Prostate gland (tissue), 2 donors: ENCODE data around the gene TPRN.

Experiments
- CTCF ChIP-seq, 4 experiments: fragments of 200-600 bp in 2 of 4; fragments of 450-650 bp in 2 of 4; sonication (generic) in 2 of 4; IDR thresholded peaks; 1 replicate in 3 of 4; 2 replicates in 1 of 4; pipeline ENCODE4 v1.5.1; 2016 to 2019; ENCODE audit warnings: antibody characterized with exemption in 4 of 4, mild to moderate bottlenecking in 2 of 4, moderate library complexity in 2 of 4
- POLR2AphosphoS5 ChIP-seq: sonication (generic); formaldehyde crosslinking; IDR thresholded peaks from one replicate; pipeline ENCODE4 v1.6.1; 2017; ENCODE audit warnings: antibody characterized with exemption

DNA sequence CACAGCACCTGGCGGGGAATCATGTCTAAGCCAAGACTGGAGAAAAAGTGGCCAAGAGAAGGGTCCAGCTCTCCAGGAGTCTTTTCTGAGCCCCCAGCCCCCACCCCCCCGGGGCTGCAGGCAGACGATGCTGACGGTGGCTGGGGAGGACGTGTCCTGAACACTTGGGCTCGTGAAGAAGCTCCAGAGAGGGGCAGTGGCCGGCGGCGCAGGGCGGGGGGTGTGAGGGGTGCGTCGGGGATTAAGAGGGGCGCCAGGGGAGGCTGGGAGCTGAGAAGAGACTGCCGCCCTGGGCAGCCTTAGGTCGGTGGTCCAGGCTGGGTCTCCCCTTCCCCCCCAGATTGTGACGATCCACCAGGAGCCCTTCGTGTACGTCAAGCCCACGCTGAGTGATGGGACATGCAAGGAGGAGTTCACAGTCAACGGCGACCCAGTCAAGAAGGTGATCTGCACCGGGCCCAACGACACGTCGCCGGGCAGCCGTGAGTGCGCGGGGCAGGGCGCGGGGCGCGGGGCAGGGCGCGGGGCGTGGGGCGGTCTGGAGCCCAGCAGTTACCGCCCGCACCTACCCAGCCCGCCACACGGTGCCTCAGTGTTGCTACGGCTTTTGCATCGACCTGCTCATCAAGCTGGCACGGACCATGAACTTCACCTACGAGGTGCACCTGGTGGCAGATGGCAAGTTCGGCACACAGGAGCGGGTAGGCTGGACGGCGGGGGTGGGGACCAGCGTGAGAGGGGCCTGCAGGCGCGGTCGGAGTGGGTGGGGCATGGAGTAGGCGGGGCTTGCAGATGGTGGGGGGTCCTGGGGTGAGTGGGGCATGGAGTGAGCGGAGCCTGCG is 39.6 kb downstream of the TPRN start:
- TF ChIP-seq CTCF (IDR thresholded peaks at IDR 0.05) (no peak), POLR2AphosphoS5 (no peak)
